Measurements from ENCODE around the gene CITED2. TPM values are rescaled to one million over a fixed set of nuclear protein-coding genes. Genes with fewer than 3 reads are reported as not detected.

CITED2 gene
- total RNA-seq, 3 donors from 2014 or later: 35.3 to 61.8 (median 54.1) TPM

Other genes with a start within 250 kb of the CITED2 start
- 10 to 100 TPM; 54.4 to 65.7 (median 57.5) TPM for gene HECA, start 239.6 kb downstream of the CITED2 start, total RNA-seq
- under 1 TPM in 2 of 3 donors, not detected in 1; 0.08 to 0.11 TPM for gene TXLNB, start 82.7 kb downstream of the CITED2 start, total RNA-seq

Data from activated T-cell treated with anti-CD3 and anti-CD28 coated beads, Interleukin-2, amount 50 U/mL, for 4 hours (primary cell).